Kidney epithelial cell (primary cell): Measurements from ENCODE around the gene PLA2G12B. TPM values are rescaled to one million over a fixed set of nuclear protein-coding genes. Genes with fewer than 3 reads are reported as not detected.
"Not testable (repeated sequence)": the region's sequence is repeated elsewhere in the genome, so short reads cannot be mapped to it uniquely, and the experiment has no call there.

Source experiments
- DNase-seq: peaks from one replicate; pipeline ENCODE4 v3.0.0-alpha.2; 2010; ENCODE audit warnings: low read depth
- H3K27me3 ChIP-seq: 2 replicates; pipeline ENCODE4 v1.6.0; 2011; ENCODE audit warnings: low read length; ENCODE audit not compliant: control insufficient read depth, insufficient read depth
- H3K36me3 ChIP-seq: 2 replicates; pipeline ENCODE4 v1.5.1; 2011; ENCODE audit warnings: low read length; ENCODE audit not compliant: control insufficient read depth, insufficient read depth
- H3K4me3 ChIP-seq: 2 replicates; pipeline ENCODE4 v1.5.1; 2011; ENCODE audit warnings: low read depth, mild to moderate bottlenecking, control low read depth, low read length
- total RNA-seq: library from RNA; depleted of rRNA; stranded (reverse); fragments of >200 nt; gene quantifications from 2 replicates; pipeline ENCODE4 v1.2.3, GENCODE V29; 2015
- TF ChIP-seq, protein P1 (sequence below): IDR thresholded peaks from 2 replicates; pipeline ENCODE4 v1.5.1; 2011; ENCODE audit warnings: mild to moderate bottlenecking, moderate library complexity, low read length, control low read depth, inconsistent platforms; ENCODE audit not compliant: insufficient read depth, poor library complexity, severe bottlenecking

Gene PLA2G12B
- not detected in 2 replicates for total RNA-seq

GRCh38 chr10:72954596-72955554, at the start of gene PLA2G12B:
PLA2G12B (minus strand) TSS chr10:72954806; CDS start chr10:72954685, 121 bp downstream.
- no peak for DNase-seq
- Histone ChIP-seq H3K36me3 (no peaks in the 10 kb centered on the region), H3K27me3 (no peaks in the 10 kb centered on the region), H3K4me3 (no peak within 1 kb of the TSS)
- TF ChIP-seq, protein P1, sequence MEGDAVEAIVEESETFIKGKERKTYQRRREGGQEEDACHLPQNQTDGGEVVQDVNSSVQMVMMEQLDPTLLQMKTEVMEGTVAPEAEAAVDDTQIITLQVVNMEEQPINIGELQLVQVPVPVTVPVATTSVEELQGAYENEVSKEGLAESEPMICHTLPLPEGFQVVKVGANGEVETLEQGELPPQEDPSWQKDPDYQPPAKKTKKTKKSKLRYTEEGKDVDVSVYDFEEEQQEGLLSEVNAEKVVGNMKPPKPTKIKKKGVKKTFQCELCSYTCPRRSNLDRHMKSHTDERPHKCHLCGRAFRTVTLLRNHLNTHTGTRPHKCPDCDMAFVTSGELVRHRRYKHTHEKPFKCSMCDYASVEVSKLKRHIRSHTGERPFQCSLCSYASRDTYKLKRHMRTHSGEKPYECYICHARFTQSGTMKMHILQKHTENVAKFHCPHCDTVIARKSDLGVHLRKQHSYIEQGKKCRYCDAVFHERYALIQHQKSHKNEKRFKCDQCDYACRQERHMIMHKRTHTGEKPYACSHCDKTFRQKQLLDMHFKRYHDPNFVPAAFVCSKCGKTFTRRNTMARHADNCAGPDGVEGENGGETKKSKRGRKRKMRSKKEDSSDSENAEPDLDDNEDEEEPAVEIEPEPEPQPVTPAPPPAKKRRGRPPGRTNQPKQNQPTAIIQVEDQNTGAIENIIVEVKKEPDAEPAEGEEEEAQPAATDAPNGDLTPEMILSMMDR = no peak

DNA sequence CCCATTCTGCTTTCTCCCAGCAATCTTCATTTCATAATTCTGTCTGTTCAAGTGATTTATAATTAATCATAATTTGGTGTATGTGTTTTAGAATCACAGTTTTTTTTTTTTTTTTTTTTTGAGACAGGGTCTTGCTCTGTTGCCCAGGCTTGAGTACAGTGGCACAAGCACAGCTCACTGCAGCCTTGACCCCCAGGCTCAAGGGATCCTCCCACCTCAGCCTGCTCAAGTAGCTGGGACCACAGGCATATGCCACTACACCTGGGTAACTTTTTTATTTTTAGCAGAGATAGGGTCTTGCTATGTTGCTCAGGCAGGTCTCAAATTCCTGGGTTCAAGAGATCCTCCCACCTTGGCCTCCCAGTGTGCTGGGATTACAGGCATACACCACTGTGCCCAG, 49.2 kb upstream of the PLA2G12B start:
- Histone ChIP-seq H3K27me3 (no peaks in the 10 kb centered on the region), H3K36me3 (no peaks in the 10 kb centered on the region), H3K4me3 (no peak overlapping the region)
- TF ChIP-seq, protein P1 = no peak
- no peak for DNase-seq

DNA sequence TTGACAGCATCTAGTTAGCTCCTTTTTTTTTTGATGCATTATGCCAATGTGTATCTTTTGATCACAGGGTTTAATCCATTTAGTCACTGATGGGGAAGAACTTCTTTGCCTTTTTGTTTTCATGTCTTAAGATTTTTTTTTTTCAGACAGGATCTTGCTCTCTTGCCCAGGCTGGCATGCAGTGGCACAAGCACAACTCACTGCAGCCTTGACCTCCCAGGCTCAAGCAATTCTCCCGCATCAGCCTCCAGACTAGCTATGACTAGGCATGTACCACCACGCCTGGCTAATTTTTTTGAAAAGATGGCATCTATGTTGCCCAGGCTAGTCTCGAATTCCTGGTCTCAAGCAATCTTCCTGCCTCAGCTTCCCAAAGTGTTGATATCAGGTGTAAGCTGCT, 46.4 kb upstream of the PLA2G12B start:
- H3K4me3 ChIP-seq = no peak overlapping the region
- no peak for DNase-seq
- TF ChIP-seq, protein P1 = no peak
- no peaks in the 10 kb centered on the region for H3K36me3 ChIP-seq
- H3K27me3 ChIP-seq = no peaks in the 10 kb centered on the region

- H3K36me3 ChIP-seq = no peaks in the 10 kb centered on the region
- no peak for DNase-seq
- TF ChIP-seq, protein P1 = no peak
- H3K4me3 ChIP-seq = no peak overlapping the region
- no peaks in the 10 kb centered on the region for H3K27me3 ChIP-seq
Measured at GRCh38 chr10:72997099-72997498, 42.5 kb upstream of the PLA2G12B start.

DNA sequence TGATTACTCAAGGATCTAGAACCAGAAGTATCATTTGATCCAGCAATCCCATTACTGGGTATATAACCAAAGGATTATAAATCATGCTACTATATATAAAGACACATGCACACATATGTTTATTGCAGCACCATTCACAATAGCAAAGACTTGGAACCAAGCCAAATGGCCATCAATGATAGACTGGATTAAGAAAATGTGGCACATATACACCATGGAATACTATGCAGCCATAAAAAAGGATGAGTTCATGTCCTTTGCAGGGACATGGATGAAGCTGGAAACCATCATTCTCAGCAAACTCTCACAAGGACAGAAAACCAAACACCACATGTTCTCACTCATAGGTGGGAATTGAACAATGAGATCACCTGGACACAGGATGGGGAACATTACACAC, 40.9 kb upstream of the PLA2G12B start:
- H3K36me3 ChIP-seq, H3K4me3 ChIP-seq, DNase-seq, H3K27me3 ChIP-seq: not testable (repeated sequence)

DNA sequence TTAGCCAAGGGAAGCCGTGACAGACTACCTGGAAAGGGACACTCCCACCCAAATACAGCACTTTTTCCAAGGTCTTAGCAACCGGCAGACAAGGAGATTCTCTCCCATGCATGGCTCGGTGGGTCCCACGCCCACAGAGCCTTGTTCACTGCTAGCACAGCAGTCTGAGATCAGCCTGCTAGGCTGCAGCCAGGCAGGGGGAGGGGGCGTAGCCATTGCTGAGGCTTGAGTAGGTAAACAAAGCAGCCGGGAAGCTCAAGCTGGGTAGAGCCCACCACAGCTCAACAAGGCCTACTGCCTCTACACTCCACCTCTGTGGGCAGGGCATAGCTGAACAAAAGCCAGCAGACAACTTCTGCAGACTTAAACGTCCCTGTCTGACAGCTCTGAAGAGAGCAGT, 35.2 kb upstream of the PLA2G12B start:
- not testable (repeated sequence) for H3K36me3 ChIP-seq, H3K4me3 ChIP-seq, H3K27me3 ChIP-seq, DNase-seq

- H3K4me3 ChIP-seq, DNase-seq, H3K36me3 ChIP-seq, H3K27me3 ChIP-seq: not testable (repeated sequence)
Measured at GRCh38 chr10:72984618-72985017, 30.0 kb upstream of the PLA2G12B start.
